Hematopoietic multipotent progenitor cell treated with erythropoietin and hydrocortisone succinate and interleukin-3 and kit ligand, for 15 days (in vitro differentiated cells): ENCODE results near the gene SLC35B2.

ENCODE experiments used
- DNase-seq: peaks from one replicate; pipeline ENCODE4 v3.0.0-alpha.2; 2015; ENCODE audit warnings: low spot score

SLC35B2 gene

GRCh38 chr6:44254191-44255104, 2.9 kb downstream of the SLC35B2 start:
- no peak for DNase-seq

GRCh38 chr6:44253307-44254101, 3.8 kb downstream of the SLC35B2 start:
- DNase-seq: peak; percentile 74

GRCh38 chr6:44251576-44252524, 5.5 kb downstream of the SLC35B2 start:
- DNase-seq: no peak

GRCh38 chr6:44250718-44251123, 6.6 kb downstream of the SLC35B2 start:
- no peak for DNase-seq

GRCh38 chr6:44250067-44250717, 7.1 kb downstream of the SLC35B2 start:
- DNase-seq: no peak

- DNase-seq: no peak
Observed at GRCh38 chr6:44249082-44249748, 8.1 kb downstream of the SLC35B2 start.

GRCh38 chr6:44248579-44248978, 8.7 kb downstream of the SLC35B2 start:
- no peak for DNase-seq

GRCh38 chr6:44247338-44248302, 9.7 kb downstream of the SLC35B2 start:
- DNase-seq: peak; percentile 81

- peak; percentile 98 for DNase-seq
Observed at GRCh38 chr6:44246663-44247337, 10.5 kb downstream of the SLC35B2 start, which contains the start of gene HSP90AB1. HSP90AB1 (plus strand) TSS chr6:44247101; CDS start chr6:44248630, 1,529 bp downstream.

GRCh38 chr6:44245912-44246662, 11.2 kb downstream of the SLC35B2 start:
- peak; percentile 73 for DNase-seq

GRCh38 chr6:44245391-44245911, 11.9 kb downstream of the SLC35B2 start:
- no peak for DNase-seq

- DNase-seq: no peak
Observed at GRCh38 chr6:44243345-44243744, 14.0 kb downstream of the SLC35B2 start.

GRCh38 chr6:44238687-44239350, 18.5 kb downstream of the SLC35B2 start:
- no peak for DNase-seq

GRCh38 chr6:44237813-44238433, 19.4 kb downstream of the SLC35B2 start:
- peak; percentile 83 for DNase-seq

GRCh38 chr6:44237021-44237812, 20.1 kb downstream of the SLC35B2 start:
- DNase-seq: peak; percentile 95
